ENCODE data around the gene VPS35L.
"Not testable (repeated sequence)": the region's sequence is repeated elsewhere in the genome, so short reads cannot be mapped to it uniquely, and the experiment has no call there.

Gene VPS35L

GRCh38 chr16:19660432-19660831, 104.9 kb downstream of the VPS35L start:
- DNase-seq: no peak

GRCh38 chr16:19662351-19662750, 106.8 kb downstream of the VPS35L start:
- DNase-seq: no peak

GRCh38 chr16:19664166-19664565, 108.7 kb downstream of the VPS35L start:
- DNase-seq: no peak

- DNase-seq: not testable (repeated sequence)
Observed at GRCh38 chr16:19665313-19665712, 109.8 kb downstream of the VPS35L start.

- DNase-seq: no peak
Observed at GRCh38 chr16:19666477-19666876, 111.0 kb downstream of the VPS35L start.

GRCh38 chr16:19672378-19672777, 116.9 kb downstream of the VPS35L start:
- no peak for DNase-seq

- DNase-seq: no peak
Observed at GRCh38 chr16:19674485-19674884, 119.0 kb downstream of the VPS35L start.

GRCh38 chr16:19677402-19677801, 121.9 kb downstream of the VPS35L start:
- DNase-seq: no peak

- no peak for DNase-seq
Observed at GRCh38 chr16:19678804-19679203, 123.3 kb downstream of the VPS35L start.

GRCh38 chr16:19679281-19679680, 123.8 kb downstream of the VPS35L start:
- DNase-seq: not testable (repeated sequence)

- no peak for DNase-seq
Observed at GRCh38 chr16:19680881-19681340, 125.4 kb downstream of the VPS35L start.

GRCh38 chr16:19681637-19682036, 126.1 kb downstream of the VPS35L start:
- DNase-seq: no peak

GRCh38 chr16:19683453-19684236, 128.1 kb downstream of the VPS35L start:
- no peak for DNase-seq

GRCh38 chr16:19685176-19685575, 129.7 kb downstream of the VPS35L start:
- no peak for DNase-seq

GRCh38 chr16:19687279-19687678, 131.8 kb downstream of the VPS35L start:
- no peak for DNase-seq

GRCh38 chr16:19688396-19689024, 133.0 kb downstream of the VPS35L start:
- DNase-seq: no peak

- no peak for DNase-seq
Observed at GRCh38 chr16:19689342-19689741, 133.8 kb downstream of the VPS35L start.

- no peak for DNase-seq
Observed at GRCh38 chr16:19690196-19690595, 134.7 kb downstream of the VPS35L start.

GRCh38 chr16:19691161-19691711, 135.7 kb downstream of the VPS35L start:
- no peak for DNase-seq

- no peak for DNase-seq
Observed at GRCh38 chr16:19694989-19695388, 139.5 kb downstream of the VPS35L start.

- no peak for DNase-seq
Observed at GRCh38 chr16:19696328-19696727, 140.8 kb downstream of the VPS35L start.

- no peak for DNase-seq
Observed at GRCh38 chr16:19696961-19697360, 141.5 kb downstream of the VPS35L start.

- no peak for DNase-seq
Observed at GRCh38 chr16:19697756-19698318, 142.3 kb downstream of the VPS35L start.
